Measurements from ENCODE around the gene DPH1.

- TF ChIP-seq POLR2A (IDR thresholded peaks at IDR 0.05) (no peak), CTCF (IDR thresholded peaks at IDR 0.05) (no peak)
Measured at GRCh38 chr17:2023256-2023655, 6.7 kb upstream of the DPH1 start.

Measured in Peyer's patch (tissue), 4 donors.